H9 (cell line): ENCODE results near the gene MCF2L. TPM values are rescaled to one million over a fixed set of nuclear protein-coding genes. Genes with fewer than 3 reads are reported as not detected.

ENCODE experiments used
- DNase-seq: peaks from one replicate; pipeline ENCODE4 v3.0.0-alpha.2; 2017
- H2AFZ ChIP-seq: one replicate; pipeline ENCODE4 v1.6.1; 2013; ENCODE audit warnings: mild to moderate bottlenecking, low read length, control low read depth, moderate library complexity
- H2AK5ac ChIP-seq: 2 replicates; pipeline ENCODE4 v1.6.1; 2013; ENCODE audit warnings: low read length, control low read depth, mixed read lengths; ENCODE audit not compliant: insufficient read length
- H2BK120ac ChIP-seq: one replicate; pipeline ENCODE4 v1.6.1; 2013; ENCODE audit warnings: low read depth, mild to moderate bottlenecking, low read length, control low read depth, inconsistent platforms; ENCODE audit not compliant: poor library complexity, severe bottlenecking
- H2BK12ac ChIP-seq: 2 replicates; pipeline ENCODE4 v1.6.1; 2013; ENCODE audit warnings: low read length, control low read depth, mixed read lengths, low read depth; ENCODE audit not compliant: insufficient read length
- H2BK15ac ChIP-seq: 2 replicates; pipeline ENCODE4 v1.6.1; 2013; ENCODE audit warnings: low read depth, low read length, control low read depth
- H2BK20ac ChIP-seq: one replicate; pipeline ENCODE4 v1.6.1; 2013; ENCODE audit warnings: low read depth, mild to moderate bottlenecking, low read length, control low read depth, inconsistent platforms; ENCODE audit not compliant: poor library complexity, severe bottlenecking
- H2BK5ac ChIP-seq: 2 replicates; pipeline ENCODE4 v1.6.1; 2013; ENCODE audit warnings: low read length, control low read depth, mixed read lengths; ENCODE audit not compliant: insufficient read length
- H3K14ac ChIP-seq: 2 replicates; pipeline ENCODE4 v1.6.1; 2013; ENCODE audit warnings: low read length, control low read depth; ENCODE audit not compliant: insufficient read depth
- H3K18ac ChIP-seq: 2 replicates; pipeline ENCODE4 v1.6.1; 2013; ENCODE audit warnings: low read depth, mild to moderate bottlenecking, mixed read lengths, low read length, control low read depth; ENCODE audit not compliant: insufficient read length
- H3K23ac ChIP-seq: 2 replicates; pipeline ENCODE4 v1.6.1; 2013; ENCODE audit warnings: low read length, control low read depth, mixed read lengths, low read depth; ENCODE audit not compliant: insufficient read length
- H3K23me2 ChIP-seq: 2 replicates; pipeline ENCODE4 v1.6.1; 2013; ENCODE audit warnings: low read depth, mild to moderate bottlenecking, mixed read lengths, low read length, control low read depth; ENCODE audit not compliant: insufficient read length, poor library complexity, severe bottlenecking
- H3K27ac ChIP-seq: 2 replicates; pipeline ENCODE4 v1.5.1; 2013; ENCODE audit warnings: low read length, control low read depth, mixed read lengths, low read depth; ENCODE audit not compliant: insufficient read length
- H3K27me3 ChIP-seq: 2 replicates; pipeline ENCODE4 v1.6.1; 2013; ENCODE audit warnings: low read length, control low read depth, inconsistent platforms; ENCODE audit not compliant: insufficient read depth
- H3K4ac ChIP-seq: 2 replicates; pipeline ENCODE4 v1.6.1; 2013; ENCODE audit warnings: low read depth, mild to moderate bottlenecking, control low read depth, inconsistent platforms, low read length, moderate library complexity
- H3K4me1 ChIP-seq: 2 replicates; pipeline ENCODE4 v1.6.1; 2013; ENCODE audit warnings: low read length, control low read depth, inconsistent platforms; ENCODE audit not compliant: insufficient read depth
- H3K4me2 ChIP-seq: 2 replicates; pipeline ENCODE4 v1.6.1; 2013; ENCODE audit warnings: low read length, control low read depth, mixed read lengths; ENCODE audit not compliant: insufficient read length, insufficient read depth
- H3K56ac ChIP-seq: 2 replicates; pipeline ENCODE4 v1.6.1; 2013; ENCODE audit warnings: low read depth, mild to moderate bottlenecking, mixed read lengths, low read length, control low read depth; ENCODE audit not compliant: insufficient read length
- H3K79me1 ChIP-seq: 2 replicates; pipeline ENCODE4 v1.6.1; 2013; ENCODE audit warnings: low read depth, mild to moderate bottlenecking, moderate library complexity, low read length, control low read depth, inconsistent platforms; ENCODE audit not compliant: insufficient read depth, poor library complexity, severe bottlenecking
- H3K79me2 ChIP-seq: 2 replicates; pipeline ENCODE4 v1.6.1; 2013; ENCODE audit warnings: low read length, control low read depth, inconsistent platforms; ENCODE audit not compliant: insufficient read depth
- H3K9ac ChIP-seq: 2 replicates; pipeline ENCODE4 v1.6.1; 2013; ENCODE audit warnings: low read length, control low read depth, mixed read lengths; ENCODE audit not compliant: insufficient read length; ENCODE audit errors: extremely low read depth
- H3K9me3 ChIP-seq: one replicate; pipeline ENCODE4 v1.6.1; 2013; ENCODE audit warnings: low read depth, low read length, inconsistent platforms; ENCODE audit not compliant: control insufficient read depth
- H3T11ph ChIP-seq: one replicate; pipeline ENCODE4 v1.6.1; 2013; ENCODE audit warnings: mild to moderate bottlenecking, low read length, control low read depth, inconsistent platforms
- H4K20me1 ChIP-seq: one replicate; pipeline ENCODE4 v1.6.1; 2013; ENCODE audit not compliant: control insufficient read depth, insufficient read length, insufficient read depth
- H4K5ac ChIP-seq: 2 replicates; pipeline ENCODE4 v1.6.1; 2013; ENCODE audit warnings: low read depth, mild to moderate bottlenecking, mixed read lengths, low read length, control low read depth; ENCODE audit not compliant: insufficient read length
- H4K8ac ChIP-seq: replicated peaks from 2 replicates; pipeline ENCODE4 v1.6.1; 2013; ENCODE audit warnings: low read length, control low read depth, mixed read lengths, low read depth; ENCODE audit not compliant: insufficient read length
- H4K91ac ChIP-seq: 2 replicates; pipeline ENCODE4 v1.6.1; 2013; ENCODE audit warnings: low read depth, mild to moderate bottlenecking, moderate library complexity, mixed read lengths, low read length, control low read depth; ENCODE audit not compliant: insufficient read length
- H3K27ac Mint-ChIP-seq, 3 experiments: 2 replicates in 2 of 3; 3 replicates in 1 of 3; pipeline ENCODE4 v1.8.0; 2020 to 2021; ENCODE audit warnings: mixed read lengths in 3 of 3, mild to moderate bottlenecking in 1 of 3, moderate library complexity in 1 of 3
- H3K27me3 Mint-ChIP-seq: 2 replicates; pipeline ENCODE4 v1.8.0; 2021; ENCODE audit warnings: low read depth, mild to moderate bottlenecking, moderate library complexity, mixed read lengths
- H3K36me3 Mint-ChIP-seq, 3 experiments: 2 replicates in 2 of 3; 3 replicates in 1 of 3; pipeline ENCODE4 v1.8.0; 2020 to 2021; ENCODE audit warnings: low read depth in 3 of 3, mixed read lengths in 3 of 3; ENCODE audit not compliant: insufficient read depth in 1 of 3
- H3K4me1 Mint-ChIP-seq, 2 experiments: 2 replicates each; pipeline ENCODE4 v1.8.0; 2020; ENCODE audit warnings: mixed read lengths in 2 of 2
- H3K4me3 Mint-ChIP-seq, 2 experiments: 2 replicates in 1 of 2; 3 replicates in 1 of 2; pipeline ENCODE4 v1.8.0; 2020 to 2021; ENCODE audit warnings: mild to moderate bottlenecking in 2 of 2, mixed read lengths in 2 of 2, moderate library complexity in 1 of 2
- H3K9me3 Mint-ChIP-seq, 2 experiments: 2 replicates in 1 of 2; 3 replicates in 1 of 2; pipeline ENCODE4 v1.8.0; 2020; ENCODE audit warnings: mild to moderate bottlenecking in 2 of 2, mixed read lengths in 2 of 2, moderate library complexity in 1 of 2
- CTCF ChIP-seq: fragments of 200-600 bp; sonication (generic); conservative IDR thresholded peaks from 3 replicates; pipeline ENCODE4 v1.8.0; 2021; ENCODE audit warnings: antibody characterized with exemption, mild to moderate bottlenecking
- WGBS: extraction: QIAGEN DNeasy Blood & Tissue Kit; methylation state at CpG from one replicate; pipeline ENCODE4 v1.1.7; 2013; ENCODE audit warnings: missing lambda C conversion rate, low lambda C conversion rate, mixed read lengths; ENCODE audit not compliant: insufficient read length; ENCODE audit errors: extremely low coverage; 5-methylcytosine and 5-hydroxymethylcytosine counted together
- total RNA-seq: library from RNA; stranded (reverse); gene quantifications from 2 replicates; pipeline ENCODE4 v1.2.1, GENCODE V29; 2021

Gene MCF2L
- total RNA-seq, 1 experiment from 2014 or later: 18.5 TPM

DNA sequence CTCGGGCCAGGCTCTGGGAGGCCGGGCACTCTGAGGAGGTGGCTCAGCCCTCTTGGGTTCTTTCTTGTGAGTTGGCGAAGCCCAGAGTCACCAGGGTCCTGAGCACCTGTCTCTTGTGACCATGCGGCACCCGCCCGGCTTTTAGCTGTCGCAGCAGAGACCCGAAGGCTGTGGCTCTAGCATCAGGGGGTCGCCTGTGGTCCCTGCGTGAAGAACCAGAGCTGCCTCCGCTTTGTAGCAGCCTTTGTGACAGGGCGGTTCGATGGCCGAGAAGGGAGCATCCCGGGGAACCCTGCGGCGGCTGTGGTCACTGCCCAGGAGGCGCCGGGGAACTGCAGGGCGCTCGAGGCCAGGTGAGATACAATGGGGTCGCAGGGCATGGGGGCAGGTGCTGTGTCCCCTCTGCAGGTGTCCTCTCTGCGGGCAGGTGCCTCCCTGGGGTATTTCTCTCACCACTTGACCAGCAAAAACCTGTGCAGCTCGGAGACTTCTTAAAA, 10.4 kb downstream of the MCF2L start:
- Histone ChIP-seq H3K79me2 (no peaks in the 10 kb centered on the region), H3K23me2 (no peaks in the 10 kb centered on the region), H3K14ac (no peak overlapping the region), H3K9me3 (no peaks in the 10 kb centered on the region), H3T11ph (no peak overlapping the region), H3K9ac (no peak overlapping the region), H4K8ac (no peak overlapping the region), H3K27ac (no peak overlapping the region), H2BK120ac (no peak overlapping the region), H4K20me1 (no peaks in the 10 kb centered on the region), H2BK15ac (no peak overlapping the region), H2AK5ac (no peak overlapping the region), H3K4me2 (no peak overlapping the region), H4K91ac (no peak overlapping the region), H3K79me1 (no peaks in the 10 kb centered on the region), H2BK12ac (no peak overlapping the region), H3K18ac (no peak overlapping the region), H2BK20ac (no peak overlapping the region), H2AFZ (no peak overlapping the region), H4K5ac (no peak overlapping the region), H3K23ac (no peak overlapping the region), H3K27me3 (no peaks in the 10 kb centered on the region), H2BK5ac (no peak overlapping the region), H3K56ac (no peak overlapping the region), H3K4me1 (no peaks in the 10 kb centered on the region), H3K4ac (no peak overlapping the region)
- peak overlapping the region in 1 of 3 experiments; percentile 35; a peak in 1 of 7 replicates for H3K27ac Mint-ChIP-seq
- no peak for DNase-seq
- no peak overlapping the region for H3K4me3 Mint-ChIP-seq
- no peak for TF ChIP-seq CTCF
- H3K9me3 Mint-ChIP-seq: no peaks in the 10 kb centered on the region
- WGBS: no CpG with 5 or more reads among the region's 24 CpGs
- H3K27me3 Mint-ChIP-seq: no peaks in the 10 kb centered on the region; the same call in 1 of the 2 replicates
- H3K4me1 Mint-ChIP-seq: peaks cover 7 to 18% of the 10 kb centered on the region in 2 experiments; a peak in 3 of 4 replicates
- no peaks in the 10 kb centered on the region; a peak in 1 of 7 replicates for H3K36me3 Mint-ChIP-seq
